ACC112 (cell line): Measurements from ENCODE around the gene NAV2.

Experiments
- H2AFZ ChIP-seq: fragments of 200-600 bp; sonication (generic); one replicate; pipeline ENCODE4 v1.6.0; 2017; ENCODE audit warnings: antibody characterized with exemption, low read length; ENCODE audit not compliant: unreplicated experiment
- H3K27ac ChIP-seq: fragments of 200-600 bp; sonication (generic); 2 replicates; pipeline ENCODE4 v1.5.1; 2014; ENCODE audit warnings: low read depth, mild to moderate bottlenecking, antibody characterized with exemption, low read length, moderate library complexity
- H3K27me3 ChIP-seq: fragments of 200-600 bp; sonication (generic); 2 replicates; pipeline ENCODE4 v1.6.1; 2014; ENCODE audit warnings: mild to moderate bottlenecking, antibody characterized with exemption, low read length, moderate library complexity, mixed read lengths; ENCODE audit not compliant: insufficient read depth
- H3K36me3 ChIP-seq: fragments of 200-600 bp; sonication (generic); 2 replicates; pipeline ENCODE4 v1.6.1; 2016; ENCODE audit warnings: mild to moderate bottlenecking, antibody characterized with exemption, low read length, moderate library complexity, mixed read lengths; ENCODE audit not compliant: insufficient read depth
- H3K4me1 ChIP-seq: fragments of 200-600 bp; sonication (generic); one replicate; pipeline ENCODE4 v1.6.1; 2016; ENCODE audit warnings: low read length, mixed read lengths; ENCODE audit not compliant: insufficient read depth, unreplicated experiment, control insufficient read depth
- H3K4me3 ChIP-seq: fragments of 200-600 bp; sonication (generic); 2 replicates; pipeline ENCODE4 v1.5.1; 2014; ENCODE audit warnings: mild to moderate bottlenecking, low read depth, low read length
- H3K79me2 ChIP-seq: fragments of 200-600 bp; sonication (generic); one replicate; pipeline ENCODE4 v1.6.0; 2016; ENCODE audit warnings: low read length; ENCODE audit not compliant: control insufficient read depth, unreplicated experiment, insufficient read depth

NAV2 gene

GRCh38 chr11:19817265-19817851, 104.7 kb downstream of the NAV2 start:
- Histone ChIP-seq H2AFZ (no peak overlapping the region), H3K27ac (no peak overlapping the region), H3K4me1 (peaks cover 9% of the 10 kb centered on the region), H3K79me2 (peaks cover 94% of the 10 kb centered on the region), H3K36me3 (no peaks in the 10 kb centered on the region), H3K4me3 (no peak overlapping the region), H3K27me3 (no peaks in the 10 kb centered on the region)

GRCh38 chr11:19817870-19818269, 105.2 kb downstream of the NAV2 start:
- peaks cover 94% of the 10 kb centered on the region for H3K79me2 ChIP-seq
- no peak overlapping the region for H2AFZ ChIP-seq
- no peak overlapping the region for H3K4me3 ChIP-seq
- peaks cover 9% of the 10 kb centered on the region for H3K4me1 ChIP-seq
- no peaks in the 10 kb centered on the region for H3K36me3 ChIP-seq
- no peak overlapping the region for H3K27ac ChIP-seq
- H3K27me3 ChIP-seq: no peaks in the 10 kb centered on the region

GRCh38 chr11:19818619-19819018, 106.0 kb downstream of the NAV2 start:
- no peak overlapping the region for H3K27ac ChIP-seq
- no peaks in the 10 kb centered on the region for H3K36me3 ChIP-seq
- H3K4me1 ChIP-seq: peaks cover 9% of the 10 kb centered on the region
- H3K27me3 ChIP-seq: no peaks in the 10 kb centered on the region
- H3K4me3 ChIP-seq: no peak overlapping the region
- H3K79me2 ChIP-seq: peaks cover 94% of the 10 kb centered on the region
- no peak overlapping the region for H2AFZ ChIP-seq

DNA sequence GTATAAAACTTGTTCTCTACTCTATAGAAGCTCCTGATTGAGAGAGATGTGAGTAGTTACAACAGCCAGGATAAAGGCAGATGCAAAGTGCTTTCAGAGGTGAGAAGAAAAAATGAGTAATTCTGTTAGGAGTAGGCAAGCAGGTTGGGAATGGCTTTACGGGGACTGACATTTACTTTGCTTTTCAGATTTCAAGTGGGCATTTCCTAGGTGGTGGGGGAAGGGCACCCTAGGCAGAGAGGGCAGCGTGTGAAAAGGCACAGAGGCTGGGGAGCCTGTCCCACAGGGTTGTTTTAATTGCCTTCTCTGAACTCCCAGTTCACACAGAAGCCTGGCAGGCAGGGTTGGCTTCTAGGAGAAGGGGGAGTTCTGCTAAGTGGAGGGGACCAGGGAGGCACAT, 106.5 kb downstream of the NAV2 start:
- Histone ChIP-seq H3K79me2 (peaks cover 94% of the 10 kb centered on the region), H3K36me3 (no peaks in the 10 kb centered on the region), H3K27me3 (no peaks in the 10 kb centered on the region), H3K27ac (no peak overlapping the region), H3K4me3 (no peak overlapping the region), H2AFZ (no peak overlapping the region), H3K4me1 (peaks cover 11% of the 10 kb centered on the region)

DNA sequence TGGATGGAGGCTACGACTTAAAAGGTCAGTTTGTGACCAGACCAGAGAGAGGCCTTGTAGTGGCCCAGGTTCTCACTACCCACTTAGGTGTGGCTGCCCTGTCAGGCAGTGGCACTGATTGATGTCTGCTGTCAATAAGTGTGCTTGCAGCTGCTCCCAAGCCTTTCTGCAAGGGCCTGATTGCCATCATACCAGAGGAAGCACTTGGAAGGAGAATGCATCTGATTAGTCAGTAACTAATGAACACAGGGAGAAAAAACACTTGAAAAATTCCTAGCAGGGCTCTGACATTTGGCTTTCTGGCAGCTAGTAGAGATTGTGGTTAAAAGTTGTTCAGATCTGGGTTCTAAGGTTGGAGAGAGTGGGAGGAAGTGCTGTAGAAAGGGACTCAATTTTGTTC, 107.5 kb downstream of the NAV2 start:
- Histone ChIP-seq H3K27ac (no peak overlapping the region), H3K4me3 (no peak overlapping the region), H2AFZ (no peak overlapping the region), H3K79me2 (peaks cover 92% of the 10 kb centered on the region), H3K27me3 (no peaks in the 10 kb centered on the region), H3K36me3 (no peaks in the 10 kb centered on the region), H3K4me1 (peaks cover 12% of the 10 kb centered on the region)

DNA sequence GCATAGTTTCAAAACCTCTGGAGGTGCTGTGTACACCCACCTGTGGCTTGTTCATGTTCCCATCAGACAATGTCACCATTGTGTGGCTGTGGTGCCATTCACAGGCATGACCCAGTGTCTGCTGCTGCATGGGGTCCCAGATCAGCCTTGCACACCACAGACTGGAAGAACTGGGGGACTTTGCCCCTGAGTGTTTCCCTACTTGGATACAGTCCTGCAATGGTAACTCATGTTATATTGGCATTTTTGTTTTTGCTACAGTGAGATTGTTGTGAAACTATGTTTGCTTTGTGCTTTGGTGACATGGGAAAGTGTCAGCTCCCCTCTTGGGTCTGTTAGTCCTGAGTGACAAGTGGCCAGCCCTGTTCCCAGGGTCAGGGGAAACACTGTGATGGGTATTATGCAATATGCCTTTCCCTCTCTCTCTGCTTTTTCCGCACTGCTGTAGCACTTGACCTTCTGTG, 108.8 kb downstream of the NAV2 start:
- H3K27ac ChIP-seq: no peak overlapping the region

DNA sequence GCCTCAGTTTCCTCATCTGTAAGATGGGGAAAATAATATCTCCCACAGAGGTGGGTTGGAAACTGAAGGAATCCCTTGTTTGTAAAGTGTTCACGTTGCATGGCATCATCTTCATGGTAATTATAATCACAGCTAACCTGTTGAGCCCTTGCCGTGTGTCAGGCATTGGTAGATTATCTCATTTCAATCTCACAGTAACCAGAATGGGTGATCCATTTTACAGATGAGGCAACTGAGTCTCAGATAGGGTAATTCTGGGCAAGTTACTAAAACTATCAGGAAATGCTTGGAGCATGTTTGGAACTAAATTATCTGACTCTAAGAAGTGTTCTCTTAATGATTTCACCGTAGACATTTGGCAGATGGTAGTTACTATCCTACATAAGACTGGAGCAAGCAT, 109.4 kb downstream of the NAV2 start:
- Histone ChIP-seq H3K36me3 (no peaks in the 10 kb centered on the region), H3K4me1 (peaks cover 9% of the 10 kb centered on the region), H2AFZ (no peak overlapping the region), H3K79me2 (peaks cover 92% of the 10 kb centered on the region), H3K4me3 (no peak overlapping the region), H3K27me3 (no peaks in the 10 kb centered on the region), H3K27ac (no peak overlapping the region)

More for the DNA sequence above, 108.8 kb downstream of the NAV2 start:
- Histone ChIP-seq H3K4me3 (no peak overlapping the region), H3K36me3 (no peaks in the 10 kb centered on the region), H3K4me1 (peaks cover 9% of the 10 kb centered on the region), H2AFZ (no peak overlapping the region), H3K79me2 (peaks cover 92% of the 10 kb centered on the region), H3K27me3 (no peaks in the 10 kb centered on the region)

- Histone ChIP-seq H3K36me3 (no peaks in the 10 kb centered on the region), H3K27me3 (no peaks in the 10 kb centered on the region), H3K4me3 (no peak overlapping the region), H3K79me2 (peaks cover 91% of the 10 kb centered on the region), H2AFZ (no peak overlapping the region), H3K27ac (no peak overlapping the region), H3K4me1 (peaks cover 9% of the 10 kb centered on the region)
These were observed 109.9 kb downstream of the NAV2 start for GRCh38 chr11:19822531-19822930.

GRCh38 chr11:19826606-19827005, 114.0 kb downstream of the NAV2 start:
- Histone ChIP-seq H3K27me3 (no peaks in the 10 kb centered on the region), H2AFZ (no peak overlapping the region), H3K4me3 (no peak overlapping the region), H3K36me3 (peaks cover 4% of the 10 kb centered on the region; the same call in 1 of the 2 replicates), H3K79me2 (peaks cover 92% of the 10 kb centered on the region), H3K27ac (no peak overlapping the region), H3K4me1 (peaks cover 9% of the 10 kb centered on the region)

- Histone ChIP-seq H3K27ac (no peak overlapping the region), H3K4me3 (no peak overlapping the region), H3K27me3 (no peaks in the 10 kb centered on the region), H3K36me3 (peaks cover 13% of the 10 kb centered on the region; the same call in 1 of the 2 replicates), H3K79me2 (peaks cover 92% of the 10 kb centered on the region), H3K4me1 (peaks cover 9% of the 10 kb centered on the region), H2AFZ (no peak overlapping the region)
These were observed 114.9 kb downstream of the NAV2 start for GRCh38 chr11:19827399-19828135.
